ENCODE measurements around the gene EBPL.

GRCh38 chr13:49627831-49628652 lies 63.2 kb downstream of the EBPL start, which contains the start of gene ARL11:
- TF ChIP-seq, protein P1, sequence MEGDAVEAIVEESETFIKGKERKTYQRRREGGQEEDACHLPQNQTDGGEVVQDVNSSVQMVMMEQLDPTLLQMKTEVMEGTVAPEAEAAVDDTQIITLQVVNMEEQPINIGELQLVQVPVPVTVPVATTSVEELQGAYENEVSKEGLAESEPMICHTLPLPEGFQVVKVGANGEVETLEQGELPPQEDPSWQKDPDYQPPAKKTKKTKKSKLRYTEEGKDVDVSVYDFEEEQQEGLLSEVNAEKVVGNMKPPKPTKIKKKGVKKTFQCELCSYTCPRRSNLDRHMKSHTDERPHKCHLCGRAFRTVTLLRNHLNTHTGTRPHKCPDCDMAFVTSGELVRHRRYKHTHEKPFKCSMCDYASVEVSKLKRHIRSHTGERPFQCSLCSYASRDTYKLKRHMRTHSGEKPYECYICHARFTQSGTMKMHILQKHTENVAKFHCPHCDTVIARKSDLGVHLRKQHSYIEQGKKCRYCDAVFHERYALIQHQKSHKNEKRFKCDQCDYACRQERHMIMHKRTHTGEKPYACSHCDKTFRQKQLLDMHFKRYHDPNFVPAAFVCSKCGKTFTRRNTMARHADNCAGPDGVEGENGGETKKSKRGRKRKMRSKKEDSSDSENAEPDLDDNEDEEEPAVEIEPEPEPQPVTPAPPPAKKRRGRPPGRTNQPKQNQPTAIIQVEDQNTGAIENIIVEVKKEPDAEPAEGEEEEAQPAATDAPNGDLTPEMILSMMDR (IDR thresholded peaks at IDR 0.05): no peak
- TF ChIP-seq POLR2AphosphoS5 (IDR thresholded peaks at IDR 0.05): no peak
- no peak for TF ChIP-seq POLR2A (IDR thresholded peaks at IDR 0.05; ENCODE audit: low read depth)
